Aorta (tissue), 5 donors: Measurements from ENCODE around the gene KIAA0753. TPM values are rescaled to one million over a fixed set of nuclear protein-coding genes. Genes with fewer than 3 reads are reported as not detected.

Source experiments
- ATAC-seq: fragments of 200-7000 bp; cut with Tn5 transposase; one replicate; pipeline ENCODE4 v1.9.1; 2022; ENCODE audit warnings: moderate library complexity; ENCODE audit not compliant: low FRiP score
- DNase-seq, 2 donors: peaks; one replicate each; pipeline ENCODE4 v3.0.0-alpha.2; 2020
- H3K27ac ChIP-seq, 2 donors: one replicate each; pipeline ENCODE4 v1.5.1; 2013; ENCODE audit warnings: low read length in 2 of 2, mild to moderate bottlenecking in 2 of 2, moderate library complexity in 2 of 2, control low read depth in 1 of 2, inconsistent platforms in 1 of 2, low read depth in 1 of 2
- H3K27me3 ChIP-seq, 2 donors: one replicate each; pipeline ENCODE4 v1.6.1; 2013; ENCODE audit warnings: control low read depth in 1 of 2, low read length in 1 of 2, mild to moderate bottlenecking in 1 of 2, moderate library complexity in 1 of 2; ENCODE audit not compliant: insufficient read depth in 2 of 2, control insufficient read depth in 1 of 2
- H3K36me3 ChIP-seq, 2 donors: one replicate each; pipeline ENCODE4 v1.6.1; 2013; ENCODE audit warnings: control low read depth in 1 of 2, low read length in 1 of 2, mild to moderate bottlenecking in 1 of 2; ENCODE audit not compliant: insufficient read depth in 2 of 2, control insufficient read depth in 1 of 2
- H3K4me1 ChIP-seq, 2 donors: one replicate each; pipeline ENCODE4 v1.6.1; 2013; ENCODE audit warnings: low read length in 2 of 2, control low read depth in 1 of 2, mild to moderate bottlenecking in 1 of 2, moderate library complexity in 1 of 2; ENCODE audit not compliant: insufficient read depth in 2 of 2, control insufficient read depth in 1 of 2
- H3K4me3 ChIP-seq, 2 donors: one replicate each; pipeline ENCODE4 v1.5.1; 2013; ENCODE audit warnings: low read length in 2 of 2, control low read depth in 1 of 2, mild to moderate bottlenecking in 1 of 2
- H3K9me3 ChIP-seq: one replicate; pipeline ENCODE4 v1.6.1; 2013; ENCODE audit warnings: mild to moderate bottlenecking, low read length; ENCODE audit not compliant: control insufficient read depth
- WGBS, 2 donors: extraction: QIAGEN DNeasy Blood & Tissue Kit; methylation state at CpG; one replicate each; pipeline ENCODE4 v1.1.7; 2013; 5-methylcytosine and 5-hydroxymethylcytosine counted together
- intact Hi-C, 2 donors: fragments of 100-400 bp; cut with DNase I; formaldehyde crosslinking; loops; one replicate each; pipeline versions ENCODE4 v1.14.2 to v1.15.0; 2022
- polyA plus RNA-seq, 2 donors: library from polyadenylated mRNA; stranded (reverse); fragments of 200-250 nt; gene quantifications; one replicate each; pipeline ENCODE4 v1.2.3, GENCODE V29; 2013
- total RNA-seq, 2 donors: library from RNA; stranded (reverse); fragmentation: NEBNext Ultra II Directional; extraction: Animal tissue kit (Norgen Biotek cat#: 25700); gene quantifications; one replicate each; pipeline ENCODE4 v1.2.1, GENCODE V29; 2021
- donor health status: healthy with polysubstance abuse.
- donor health status: Bipolar disorder and iron deficiency.
- donor health status: DM: no; HTN: no; CAD: no.
- donor health status: DM: no; HTN: no; CAD: no.
- donor health status: DM: yes; HTN: yes; CAD: no.

The KIAA0753 gene
- total and polyA plus RNA-seq, 4 donors, result 2.5 to 20.2 (median 10.3) TPM

GRCh38 chr17:6548578-6549330 lies 91.8 kb downstream of the KIAA0753 start:
- Histone ChIP-seq H3K27me3 (no peaks in the 10 kb centered on the region), H3K4me3 (no peak overlapping the region), H3K9me3 (no peaks in the 10 kb centered on the region), H3K36me3 (no peaks in the 10 kb centered on the region), H3K27ac (no peak overlapping the region), H3K4me1 (no peaks in the 10 kb centered on the region)
- intact Hi-C loops, result no loop called here
- DNase-seq (no peak), ATAC-seq (no peak)
- WGBS, 2 donors, result 50% methylated on average over 11 of the region's 11 CpGs

- no peaks in the 10 kb centered on the region for H3K4me1 ChIP-seq
- H3K27me3 ChIP-seq, result no peaks in the 10 kb centered on the region
- H3K36me3 ChIP-seq, result no peaks in the 10 kb centered on the region
- no peak overlapping the region for H3K4me3 ChIP-seq
- WGBS, 2 donors, result 61 to 66% methylated on average over 5 of the region's 5 CpGs
- no peak for ATAC-seq
- DNase-seq, result no peak
- H3K27ac ChIP-seq, result no peak overlapping the region
- intact Hi-C loops, result no loop called here
- no peaks in the 10 kb centered on the region for H3K9me3 ChIP-seq
Observed at GRCh38 chr17:6548034-6548433, 92.5 kb downstream of the KIAA0753 start.

- no peaks in the 10 kb centered on the region for H3K9me3 ChIP-seq
- H3K4me3 ChIP-seq, result no peak overlapping the region
- H3K4me1 ChIP-seq, result no peaks in the 10 kb centered on the region
- DNase-seq (no peak), ATAC-seq (no peak)
- H3K27me3 ChIP-seq, result no peaks in the 10 kb centered on the region
- intact Hi-C loops, result no loop called here
- no peak overlapping the region for H3K27ac ChIP-seq
- WGBS, 2 donors, result 84 to 87% methylated on average over 6 of the region's 6 CpGs
- no peaks in the 10 kb centered on the region for H3K36me3 ChIP-seq
Observed at GRCh38 chr17:6547336-6547735, 93.2 kb downstream of the KIAA0753 start.

GRCh38 chr17:6546069-6546718 lies 94.3 kb downstream of the KIAA0753 start:
- ATAC-seq (no peak), DNase-seq (no peak)
- Histone ChIP-seq H3K9me3 (no peaks in the 10 kb centered on the region), H3K27me3 (no peaks in the 10 kb centered on the region), H3K36me3 (no peaks in the 10 kb centered on the region), H3K4me3 (no peak overlapping the region), H3K27ac (no peak overlapping the region), H3K4me1 (no peaks in the 10 kb centered on the region)
- 90 to 93% methylated on average over 10 of the region's 10 CpGs for WGBS, 2 donors
- intact Hi-C loops, result no loop called here

GRCh38 chr17:6545291-6545690 lies 95.2 kb downstream of the KIAA0753 start:
- no peaks in the 10 kb centered on the region for H3K4me1 ChIP-seq
- no peaks in the 10 kb centered on the region for H3K27me3 ChIP-seq
- no peaks in the 10 kb centered on the region for H3K9me3 ChIP-seq
- ATAC-seq (no peak), DNase-seq (peak in 1 of 2 donors; percentile 16)
- no peak overlapping the region for H3K27ac ChIP-seq
- no peaks in the 10 kb centered on the region for H3K36me3 ChIP-seq
- WGBS, 2 donors, result 61 to 62% methylated on average over 8 of the region's 8 CpGs
- intact Hi-C loops, result no loop called here
- H3K4me3 ChIP-seq, result no peak overlapping the region

- no peaks in the 10 kb centered on the region for H3K36me3 ChIP-seq
- no peaks in the 10 kb centered on the region for H3K27me3 ChIP-seq
- 69 to 74% methylated on average over 5 of the region's 5 CpGs for WGBS, 2 donors
- H3K4me3 ChIP-seq, result no peak overlapping the region
- no peaks in the 10 kb centered on the region for H3K4me1 ChIP-seq
- H3K9me3 ChIP-seq, result peaks cover 3% of the 10 kb centered on the region
- H3K27ac ChIP-seq, result no peak overlapping the region
- ATAC-seq, result no peak
- intact Hi-C loops, result no loop called here
- DNase-seq, result peak in 1 of 2 donors; percentile 24
Observed at GRCh38 chr17:6544011-6544370, 96.5 kb downstream of the KIAA0753 start.

- no peak overlapping the region for H3K27ac ChIP-seq
- ATAC-seq (no peak), DNase-seq (peak in 1 of 2 donors; percentile 53)
- intact Hi-C loops, result no loop called here
- H3K4me3 ChIP-seq, result no peak overlapping the region
- no peaks in the 10 kb centered on the region for H3K36me3 ChIP-seq
- H3K27me3 ChIP-seq, result no peaks in the 10 kb centered on the region
- peaks cover 3% of the 10 kb centered on the region for H3K9me3 ChIP-seq
- no peaks in the 10 kb centered on the region for H3K4me1 ChIP-seq
- 75 to 76% methylated on average over 16 of the region's 16 CpGs for WGBS, 2 donors
Observed at GRCh38 chr17:6543079-6544010, 97.2 kb downstream of the KIAA0753 start.

GRCh38 chr17:6542577-6542976 lies 97.9 kb downstream of the KIAA0753 start:
- WGBS, 2 donors, result 93 to 94% methylated on average over 4 of the region's 4 CpGs
- no peak overlapping the region for H3K27ac ChIP-seq
- no peak overlapping the region for H3K4me3 ChIP-seq
- peaks cover 3% of the 10 kb centered on the region for H3K9me3 ChIP-seq
- H3K27me3 ChIP-seq, result no peaks in the 10 kb centered on the region
- ATAC-seq, result no peak
- H3K36me3 ChIP-seq, result no peaks in the 10 kb centered on the region
- DNase-seq, result peak in 1 of 2 donors; percentile 25
- intact Hi-C loops, result no loop called here
- H3K4me1 ChIP-seq, result no peaks in the 10 kb centered on the region
